ENCODE measurements around the gene ARID5B. TPM values are rescaled to one million over a fixed set of nuclear protein-coding genes. Genes with fewer than 3 reads are reported as not detected.
A peak's percentile ranks its signal among the peaks of the same experiment; 100 is the strongest.

Gene ARID5B
- total RNA-seq, 1 experiment from 2014 or later: 168 TPM

- H3K4me1 Mint-ChIP-seq (ENCODE audit: low read depth, unreplicated experiment): peaks cover 51% of the 10 kb centered on the region
- no peak for DNase-seq
- peak overlapping the region; percentile 50 for H3K27ac Mint-ChIP-seq (ENCODE audit: unreplicated experiment)
- H3K4me3 Mint-ChIP-seq (ENCODE audit: unreplicated experiment): no peak overlapping the region
- no peaks in the 10 kb centered on the region for H3K27me3 ChIP-seq (replicated peaks; ENCODE audit: control insufficient read depth, insufficient read depth, low read length)
- H3K4me1 ChIP-seq: peaks cover 44% of the 10 kb centered on the region
- CTCF ChIA-PET: no interaction called here
- POLR2A ChIA-PET: no interaction called here
- H3K4me3 ChIP-seq (ENCODE audit: low read depth, low read length): no peak overlapping the region
- no peaks in the 10 kb centered on the region for H3K27me3 Mint-ChIP-seq (ENCODE audit: insufficient read depth, unreplicated experiment)
- peaks cover 7% of the 10 kb centered on the region for H3K9me3 Mint-ChIP-seq (ENCODE audit: unreplicated experiment)
- H3K36me3 ChIP-seq (ENCODE audit: control insufficient read depth, insufficient read depth, low read length): peaks cover 12% of the 10 kb centered on the region
- no TSS peak for BruUV-seq (replicated peaks)
- TF ChIP-seq, protein P1, sequence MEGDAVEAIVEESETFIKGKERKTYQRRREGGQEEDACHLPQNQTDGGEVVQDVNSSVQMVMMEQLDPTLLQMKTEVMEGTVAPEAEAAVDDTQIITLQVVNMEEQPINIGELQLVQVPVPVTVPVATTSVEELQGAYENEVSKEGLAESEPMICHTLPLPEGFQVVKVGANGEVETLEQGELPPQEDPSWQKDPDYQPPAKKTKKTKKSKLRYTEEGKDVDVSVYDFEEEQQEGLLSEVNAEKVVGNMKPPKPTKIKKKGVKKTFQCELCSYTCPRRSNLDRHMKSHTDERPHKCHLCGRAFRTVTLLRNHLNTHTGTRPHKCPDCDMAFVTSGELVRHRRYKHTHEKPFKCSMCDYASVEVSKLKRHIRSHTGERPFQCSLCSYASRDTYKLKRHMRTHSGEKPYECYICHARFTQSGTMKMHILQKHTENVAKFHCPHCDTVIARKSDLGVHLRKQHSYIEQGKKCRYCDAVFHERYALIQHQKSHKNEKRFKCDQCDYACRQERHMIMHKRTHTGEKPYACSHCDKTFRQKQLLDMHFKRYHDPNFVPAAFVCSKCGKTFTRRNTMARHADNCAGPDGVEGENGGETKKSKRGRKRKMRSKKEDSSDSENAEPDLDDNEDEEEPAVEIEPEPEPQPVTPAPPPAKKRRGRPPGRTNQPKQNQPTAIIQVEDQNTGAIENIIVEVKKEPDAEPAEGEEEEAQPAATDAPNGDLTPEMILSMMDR (IDR thresholded peaks at IDR 0.05; ENCODE audit: insufficient read depth in 1 of 2, low read depth in 1 of 2, low read length in 1 of 2, severe bottlenecking in 1 of 2, unreplicated experiment in 1 of 2): no peak
- peaks cover 100% of the 10 kb centered on the region for H3K36me3 Mint-ChIP-seq (ENCODE audit: insufficient read depth, unreplicated experiment)
- H3K9me3 ChIP-seq: no peaks in the 10 kb centered on the region
- intact Hi-C loops (cut with micrococcal nuclease; ENCODE audit: unreplicated experiment): loop anchor here (1.0 kb wide), 1 partner anchor 8 kb away; no protein-coding TSS in a partner anchor
Observed at GRCh38 chr10:62083412-62084267, 182.1 kb downstream of the ARID5B start.

DNA sequence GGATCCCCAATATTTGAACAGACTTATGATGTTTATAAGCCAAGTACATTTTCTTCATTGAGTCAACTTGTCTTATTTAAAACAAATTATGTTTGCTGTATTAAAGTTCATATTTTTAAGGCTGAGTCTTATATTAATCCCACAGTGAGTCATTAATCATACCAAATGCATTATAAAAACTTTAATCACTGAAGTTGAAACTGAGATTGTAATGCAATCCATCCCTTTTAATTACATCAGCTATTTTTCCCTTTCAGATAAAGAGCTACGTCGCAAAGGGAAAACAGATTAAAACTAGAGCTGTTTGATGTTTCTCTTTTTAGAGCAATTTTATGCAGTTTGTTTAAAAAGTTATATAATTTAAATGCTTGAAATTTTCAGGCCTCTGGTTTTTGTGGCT lies 183.0 kb downstream of the ARID5B start:
- Histone ChIP-seq H3K9me3 (no peaks in the 10 kb centered on the region), H3K27me3 (replicated peaks; ENCODE audit: control insufficient read depth, insufficient read depth, low read length) (no peaks in the 10 kb centered on the region), H3K36me3 (ENCODE audit: control insufficient read depth, insufficient read depth, low read length) (peaks cover 12% of the 10 kb centered on the region), H3K4me1 (peaks cover 49% of the 10 kb centered on the region), H3K4me3 (ENCODE audit: low read depth, low read length) (no peak overlapping the region)
- TF ChIP-seq, protein P1 (IDR thresholded peaks at IDR 0.05; ENCODE audit: insufficient read depth in 1 of 2, low read depth in 1 of 2, low read length in 1 of 2, severe bottlenecking in 1 of 2, unreplicated experiment in 1 of 2): no peak
- no peak overlapping the region for H3K4me3 Mint-ChIP-seq (ENCODE audit: unreplicated experiment)
- no peak for DNase-seq
- no TSS peak for BruUV-seq (replicated peaks)
- H3K36me3 Mint-ChIP-seq (ENCODE audit: insufficient read depth, unreplicated experiment): peaks cover 100% of the 10 kb centered on the region
- ChIA-PET POLR2A (no interaction called here), CTCF (interaction anchor here (0.6 to 1.2 kb wide), 2 partner anchors 161 to 187 kb away, joined by 3 read pairs; no protein-coding TSS in a partner anchor)
- no peaks in the 10 kb centered on the region for H3K27me3 Mint-ChIP-seq (ENCODE audit: insufficient read depth, unreplicated experiment)
- intact Hi-C loops (cut with micrococcal nuclease; ENCODE audit: unreplicated experiment): loop anchor here (1.0 kb wide), 1 partner anchor 9 kb away; no protein-coding TSS in a partner anchor
- peaks cover 7% of the 10 kb centered on the region for H3K9me3 Mint-ChIP-seq (ENCODE audit: unreplicated experiment)
- H3K27ac Mint-ChIP-seq (ENCODE audit: unreplicated experiment): peak overlapping the region; percentile 50
- peaks cover 59% of the 10 kb centered on the region for H3K4me1 Mint-ChIP-seq (ENCODE audit: low read depth, unreplicated experiment)

- H3K4me1 ChIP-seq: peaks cover 49% of the 10 kb centered on the region
- peaks cover 100% of the 10 kb centered on the region for H3K36me3 Mint-ChIP-seq (ENCODE audit: insufficient read depth, unreplicated experiment)
Observed at GRCh38 chr10:62085404-62085803, 183.9 kb downstream of the ARID5B start.

More at GRCh38 chr10:62085404-62085803, 183.9 kb downstream of the ARID5B start:
- Mint-ChIP-seq H3K4me1 (ENCODE audit: low read depth, unreplicated experiment) (peaks cover 69% of the 10 kb centered on the region), H3K27me3 (ENCODE audit: insufficient read depth, unreplicated experiment) (no peaks in the 10 kb centered on the region), H3K27ac (ENCODE audit: unreplicated experiment) (peak overlapping the region; percentile 50), H3K9me3 (ENCODE audit: unreplicated experiment) (peaks cover 7% of the 10 kb centered on the region), H3K4me3 (ENCODE audit: unreplicated experiment) (no peak overlapping the region)
- Histone ChIP-seq H3K27me3 (replicated peaks; ENCODE audit: control insufficient read depth, insufficient read depth, low read length) (no peaks in the 10 kb centered on the region), H3K4me3 (ENCODE audit: low read depth, low read length) (no peak overlapping the region), H3K36me3 (ENCODE audit: control insufficient read depth, insufficient read depth, low read length) (peaks cover 12% of the 10 kb centered on the region; the same call in 1 of the 2 replicates), H3K9me3 (no peaks in the 10 kb centered on the region)
- intact Hi-C loops (cut with micrococcal nuclease; ENCODE audit: unreplicated experiment): no loop called here
- ChIA-PET POLR2A (no interaction called here), CTCF (interaction anchor here (1.2 kb wide), 1 partner anchor 160 kb away, joined by 3 read pairs; no protein-coding TSS in a partner anchor)
- TF ChIP-seq, protein P1 (IDR thresholded peaks at IDR 0.05; ENCODE audit: insufficient read depth in 1 of 2, low read depth in 1 of 2, low read length in 1 of 2, severe bottlenecking in 1 of 2, unreplicated experiment in 1 of 2): no peak
- no peak for DNase-seq
- no TSS peak for BruUV-seq (replicated peaks)

All from Caco-2 (cell line).